ENCODE data around the gene MRPL21. TPM values are rescaled to one million over a fixed set of nuclear protein-coding genes. Genes with fewer than 3 reads are reported as not detected.

The MRPL21 gene
- total RNA-seq, result 10 to 100 TPM; 18.8 to 50.4 (median 26.0) TPM
- long read RNA-seq, transcript MRPL21-201 (7 exons, 683 nt), result major isoform, 13 of 19 reads
- long read RNA-seq, partial matches to known transcripts, result 2 of 19 reads
- long read RNA-seq, other reads (novel, unspliced or antisense), result 1 of 19 reads

DNA sequence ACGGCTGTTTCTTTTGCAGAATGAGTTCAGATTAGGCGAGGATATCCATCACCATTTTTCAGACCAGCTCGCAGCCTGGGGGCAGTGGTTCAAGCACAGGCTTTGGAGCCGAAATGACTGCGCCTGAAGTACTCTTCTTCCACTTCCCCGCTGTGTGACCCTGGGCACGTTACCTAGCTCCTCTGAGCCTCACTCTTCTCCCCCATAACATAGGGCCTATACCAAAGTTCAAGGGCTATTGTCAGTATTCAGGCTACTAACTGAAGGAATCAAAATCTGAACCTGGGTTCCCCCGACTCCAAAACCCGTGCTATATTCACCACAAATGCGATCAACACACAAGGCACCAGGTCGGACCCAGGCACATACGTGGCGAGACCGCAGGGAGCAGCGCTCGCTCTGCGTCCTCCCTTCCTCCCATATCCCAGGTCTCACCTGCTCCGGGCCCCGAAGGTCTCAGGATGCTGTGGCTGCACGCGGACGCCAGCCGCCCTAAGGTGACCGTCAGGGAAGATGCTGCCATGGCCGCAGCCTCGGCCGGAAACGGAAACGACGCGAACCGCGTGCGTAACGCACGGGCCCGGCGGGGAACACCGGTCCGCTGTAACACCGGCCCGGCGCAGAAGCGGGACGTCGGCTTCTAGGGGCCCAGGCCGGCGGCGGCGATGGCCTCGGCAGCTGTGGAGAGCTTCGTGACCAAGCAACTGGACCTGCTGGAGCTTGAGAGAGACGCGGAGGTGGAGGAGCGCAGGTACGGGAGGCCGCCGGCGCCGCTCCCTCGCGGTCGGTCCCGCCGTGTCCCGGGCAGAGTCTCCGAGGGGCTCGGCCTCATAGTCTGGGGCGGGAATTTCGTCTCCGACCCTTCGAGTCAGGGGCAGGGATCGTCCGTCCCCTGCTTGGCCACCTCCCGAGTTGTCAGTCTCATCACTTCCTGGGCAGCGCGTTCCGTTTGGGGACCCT is at the start of gene MRPL21, which contains the start of gene IGHMBP2:
TSS of gene MRPL21 (minus strand) at position 545 of the 960 bp plus-strand sequence. CDS start at position 523, 22 bp downstream.
TSS of gene IGHMBP2 (plus strand) at position 604 of the 960 bp plus-strand sequence. CDS start at position 666, 62 bp downstream.
- peak within 1 kb of the TSS; percentile 70 to 88 (median 83) for H3K27ac ChIP-seq
- intact Hi-C loops (cut with DNase I), result no loop called here
- peaks cover 0 to 24% (median 10%) of the 10 kb centered on the region in 4 donors for H3K4me1 ChIP-seq
- H3K4me3 ChIP-seq, result peak within 1 kb of the TSS; percentile 83 to 99 (median 98)
- DNase-seq (peak; percentile 85 to 92 (median 88)), ATAC-seq (peak; percentile 96 to 98 (median 97))
- peak; percentile 34 for TF ChIP-seq POLR2A (IDR thresholded peaks at IDR 0.05)
- TF ChIP-seq, protein P1, sequence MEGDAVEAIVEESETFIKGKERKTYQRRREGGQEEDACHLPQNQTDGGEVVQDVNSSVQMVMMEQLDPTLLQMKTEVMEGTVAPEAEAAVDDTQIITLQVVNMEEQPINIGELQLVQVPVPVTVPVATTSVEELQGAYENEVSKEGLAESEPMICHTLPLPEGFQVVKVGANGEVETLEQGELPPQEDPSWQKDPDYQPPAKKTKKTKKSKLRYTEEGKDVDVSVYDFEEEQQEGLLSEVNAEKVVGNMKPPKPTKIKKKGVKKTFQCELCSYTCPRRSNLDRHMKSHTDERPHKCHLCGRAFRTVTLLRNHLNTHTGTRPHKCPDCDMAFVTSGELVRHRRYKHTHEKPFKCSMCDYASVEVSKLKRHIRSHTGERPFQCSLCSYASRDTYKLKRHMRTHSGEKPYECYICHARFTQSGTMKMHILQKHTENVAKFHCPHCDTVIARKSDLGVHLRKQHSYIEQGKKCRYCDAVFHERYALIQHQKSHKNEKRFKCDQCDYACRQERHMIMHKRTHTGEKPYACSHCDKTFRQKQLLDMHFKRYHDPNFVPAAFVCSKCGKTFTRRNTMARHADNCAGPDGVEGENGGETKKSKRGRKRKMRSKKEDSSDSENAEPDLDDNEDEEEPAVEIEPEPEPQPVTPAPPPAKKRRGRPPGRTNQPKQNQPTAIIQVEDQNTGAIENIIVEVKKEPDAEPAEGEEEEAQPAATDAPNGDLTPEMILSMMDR (IDR thresholded peaks at IDR 0.05), result no peak
- H3K27me3 ChIP-seq, result no peaks in the 10 kb centered on the region
- no peaks in the 10 kb centered on the region for H3K9me3 ChIP-seq
- WGBS (ENCODE audit: insufficient coverage, low coverage, low lambda C conversion rate, missing lambda C conversion rate), result 1% methylated on average over 36 of the region's 78 CpGs
- H3K36me3 ChIP-seq, result peaks cover 0 to 23% (median 12%) of the 10 kb centered on the region in 4 donors

- intact Hi-C loops (cut with DNase I), result no loop called here
- Histone ChIP-seq H3K4me3 (no peak overlapping the region), H3K36me3 (no peaks in the 10 kb centered on the region), H3K9me3 (no peaks in the 10 kb centered on the region), H3K27ac (no peak overlapping the region), H3K4me1 (no peaks in the 10 kb centered on the region), H3K27me3 (no peaks in the 10 kb centered on the region)
- WGBS (ENCODE audit: insufficient coverage, low coverage, low lambda C conversion rate, missing lambda C conversion rate), result 39% methylated on average over 2 of the region's 9 CpGs
- TF ChIP-seq POLR2A (IDR thresholded peaks at IDR 0.05), result no peak
- TF ChIP-seq, protein P1 (IDR thresholded peaks at IDR 0.05), result no peak
- DNase-seq (no peak), ATAC-seq (no peak)
Observed at GRCh38 chr11:68950762-68951161, 47.1 kb upstream of the MRPL21 start.

GRCh38 chr11:68950270-68950669 is 46.6 kb upstream of the MRPL21 start:
- DNase-seq (no peak), ATAC-seq (no peak)
- TF ChIP-seq POLR2A (IDR thresholded peaks at IDR 0.05), result no peak
- TF ChIP-seq, protein P1 (IDR thresholded peaks at IDR 0.05), result no peak
- Histone ChIP-seq H3K36me3 (no peaks in the 10 kb centered on the region), H3K9me3 (no peaks in the 10 kb centered on the region), H3K27ac (no peak overlapping the region), H3K4me3 (no peak overlapping the region), H3K27me3 (no peaks in the 10 kb centered on the region), H3K4me1 (no peaks in the 10 kb centered on the region)
- intact Hi-C loops (cut with DNase I), result no loop called here
- WGBS (ENCODE audit: insufficient coverage, low coverage, low lambda C conversion rate, missing lambda C conversion rate), result 81% methylated on average over 3 of the region's 5 CpGs

GRCh38 chr11:68948935-68949334 is 45.3 kb upstream of the MRPL21 start:
- H3K4me3 ChIP-seq, result no peak overlapping the region
- H3K9me3 ChIP-seq, result no peaks in the 10 kb centered on the region
- no peak for TF ChIP-seq POLR2A (IDR thresholded peaks at IDR 0.05)
- TF ChIP-seq, protein P1 (IDR thresholded peaks at IDR 0.05), result no peak
- no peaks in the 10 kb centered on the region for H3K27me3 ChIP-seq
- ATAC-seq, result no peak
- no peaks in the 10 kb centered on the region for H3K4me1 ChIP-seq
- 88% methylated on average over 2 of the region's 17 CpGs for WGBS (ENCODE audit: insufficient coverage, low coverage, low lambda C conversion rate, missing lambda C conversion rate)
- no peak for DNase-seq
- no peaks in the 10 kb centered on the region for H3K36me3 ChIP-seq
- intact Hi-C loops (cut with DNase I), result no loop called here
- no peak overlapping the region for H3K27ac ChIP-seq
